Activated naive CD4-positive, alpha-beta T cell treated with anti-CD3 and anti-CD28 coated beads, Interleukin-2, amount 50 U/mL, for 24 hours (primary cell): Measurements from ENCODE around the gene SORCS3.
A peak's percentile ranks its signal among the peaks of the same experiment; 100 is the strongest.

Experiments used
- H3K27ac Mint-ChIP-seq: one replicate; pipeline ENCODE4 v1.8.0; 2021; ENCODE audit warnings: mild to moderate bottlenecking, mixed read lengths
- H3K27me3 Mint-ChIP-seq: one replicate; pipeline ENCODE4 v1.8.0; 2021; ENCODE audit warnings: mixed read lengths
- H3K36me3 Mint-ChIP-seq: one replicate; pipeline ENCODE4 v1.8.0; 2021; ENCODE audit warnings: mixed read lengths
- H3K4me1 Mint-ChIP-seq: one replicate; pipeline ENCODE4 v1.8.0; 2021; ENCODE audit warnings: mixed read lengths
- H3K4me3 Mint-ChIP-seq: one replicate; pipeline ENCODE4 v1.8.0; 2021; ENCODE audit warnings: mild to moderate bottlenecking, mixed read lengths
- H3K9me3 Mint-ChIP-seq: one replicate; pipeline ENCODE4 v1.8.0; 2021; ENCODE audit warnings: mixed read lengths

SORCS3 gene

GRCh38 chr10:104988686-104989085, 347.6 kb downstream of the SORCS3 start:
- H3K4me3 Mint-ChIP-seq, result no peak overlapping the region

GRCh38 chr10:104989880-104990279, 348.8 kb downstream of the SORCS3 start:
- H3K36me3 Mint-ChIP-seq, result peaks cover 9% of the 10 kb centered on the region
- peaks cover 8% of the 10 kb centered on the region for H3K9me3 Mint-ChIP-seq
- H3K27ac Mint-ChIP-seq, result no peak overlapping the region
- H3K4me3 Mint-ChIP-seq, result no peak overlapping the region
- H3K4me1 Mint-ChIP-seq, result peaks cover 5% of the 10 kb centered on the region
- no peaks in the 10 kb centered on the region for H3K27me3 Mint-ChIP-seq

More at GRCh38 chr10:104988686-104989085, 347.6 kb downstream of the SORCS3 start:
- Mint-ChIP-seq H3K27ac (no peak overlapping the region), H3K4me1 (peaks cover 5% of the 10 kb centered on the region), H3K9me3 (peaks cover 8% of the 10 kb centered on the region), H3K27me3 (no peaks in the 10 kb centered on the region), H3K36me3 (peaks cover 10% of the 10 kb centered on the region)

GRCh38 chr10:104993085-104993484, 352.0 kb downstream of the SORCS3 start:
- Mint-ChIP-seq H3K36me3 (peaks cover 5% of the 10 kb centered on the region), H3K4me1 (peaks cover 5% of the 10 kb centered on the region), H3K4me3 (no peak overlapping the region), H3K9me3 (peaks cover 4% of the 10 kb centered on the region), H3K27me3 (no peaks in the 10 kb centered on the region), H3K27ac (no peak overlapping the region)

- H3K4me3 Mint-ChIP-seq, result no peak overlapping the region
- peaks cover 2% of the 10 kb centered on the region for H3K9me3 Mint-ChIP-seq
- H3K36me3 Mint-ChIP-seq, result peaks cover under 1% of the 10 kb centered on the region
- H3K27me3 Mint-ChIP-seq, result no peaks in the 10 kb centered on the region
- H3K4me1 Mint-ChIP-seq, result peaks cover 2% of the 10 kb centered on the region
- H3K27ac Mint-ChIP-seq, result no peak overlapping the region
These were observed 360.2 kb downstream of the SORCS3 start for GRCh38 chr10:105001269-105001668.

- peaks cover 4% of the 10 kb centered on the region for H3K36me3 Mint-ChIP-seq
- peaks cover 7% of the 10 kb centered on the region for H3K4me1 Mint-ChIP-seq
- no peak overlapping the region for H3K4me3 Mint-ChIP-seq
- no peaks in the 10 kb centered on the region for H3K27me3 Mint-ChIP-seq
- H3K9me3 Mint-ChIP-seq, result peaks cover 5% of the 10 kb centered on the region
- H3K27ac Mint-ChIP-seq, result no peak overlapping the region
These were observed 369.5 kb downstream of the SORCS3 start for GRCh38 chr10:105010411-105011121.

- Mint-ChIP-seq H3K4me1 (peaks cover 30% of the 10 kb centered on the region), H3K4me3 (no peak overlapping the region), H3K9me3 (peaks cover 10% of the 10 kb centered on the region), H3K36me3 (peaks cover 3% of the 10 kb centered on the region), H3K27ac (peak overlapping the region; percentile 69), H3K27me3 (no peaks in the 10 kb centered on the region)
These were observed 376.0 kb downstream of the SORCS3 start for GRCh38 chr10:105017116-105017515.

GRCh38 chr10:105017691-105018090, 376.6 kb downstream of the SORCS3 start:
- Mint-ChIP-seq H3K4me1 (peaks cover 30% of the 10 kb centered on the region), H3K27ac (no peak overlapping the region), H3K4me3 (no peak overlapping the region), H3K9me3 (peaks cover 10% of the 10 kb centered on the region), H3K27me3 (no peaks in the 10 kb centered on the region), H3K36me3 (peaks cover 3% of the 10 kb centered on the region)

GRCh38 chr10:105023211-105024111, 382.4 kb downstream of the SORCS3 start:
- H3K27ac Mint-ChIP-seq, result no peak overlapping the region
- H3K36me3 Mint-ChIP-seq, result peaks cover 13% of the 10 kb centered on the region
- H3K4me3 Mint-ChIP-seq, result no peak overlapping the region
- H3K4me1 Mint-ChIP-seq, result peaks cover 20% of the 10 kb centered on the region
- H3K27me3 Mint-ChIP-seq, result no peaks in the 10 kb centered on the region
- H3K9me3 Mint-ChIP-seq, result peaks cover 10% of the 10 kb centered on the region

- H3K27ac Mint-ChIP-seq, result no peak overlapping the region
- no peaks in the 10 kb centered on the region for H3K27me3 Mint-ChIP-seq
- H3K4me1 Mint-ChIP-seq, result peaks cover 16% of the 10 kb centered on the region
- H3K36me3 Mint-ChIP-seq, result peaks cover 13% of the 10 kb centered on the region
- H3K9me3 Mint-ChIP-seq, result peaks cover 4% of the 10 kb centered on the region
- H3K4me3 Mint-ChIP-seq, result no peak overlapping the region
These were observed 383.1 kb downstream of the SORCS3 start for GRCh38 chr10:105024184-105024583.

GRCh38 chr10:105025092-105025491, 384.0 kb downstream of the SORCS3 start:
- H3K4me3 Mint-ChIP-seq, result no peak overlapping the region
- H3K4me1 Mint-ChIP-seq, result peaks cover 16% of the 10 kb centered on the region
- H3K27me3 Mint-ChIP-seq, result no peaks in the 10 kb centered on the region
- H3K9me3 Mint-ChIP-seq, result peaks cover 2% of the 10 kb centered on the region
- no peak overlapping the region for H3K27ac Mint-ChIP-seq
- peaks cover 14% of the 10 kb centered on the region for H3K36me3 Mint-ChIP-seq

GRCh38 chr10:105026566-105026965, 385.5 kb downstream of the SORCS3 start:
- Mint-ChIP-seq H3K4me3 (no peak overlapping the region), H3K4me1 (peaks cover 4% of the 10 kb centered on the region), H3K27me3 (no peaks in the 10 kb centered on the region), H3K36me3 (peaks cover 16% of the 10 kb centered on the region), H3K9me3 (peaks cover 4% of the 10 kb centered on the region), H3K27ac (no peak overlapping the region)

GRCh38 chr10:105029286-105029685, 388.2 kb downstream of the SORCS3 start:
- no peak overlapping the region for H3K4me3 Mint-ChIP-seq
- peaks cover 4% of the 10 kb centered on the region for H3K9me3 Mint-ChIP-seq
- H3K27me3 Mint-ChIP-seq, result no peaks in the 10 kb centered on the region
- no peak overlapping the region for H3K27ac Mint-ChIP-seq
- no peaks in the 10 kb centered on the region for H3K4me1 Mint-ChIP-seq
- peaks cover 16% of the 10 kb centered on the region for H3K36me3 Mint-ChIP-seq

- Mint-ChIP-seq H3K9me3 (no peaks in the 10 kb centered on the region), H3K4me1 (no peaks in the 10 kb centered on the region), H3K36me3 (peaks cover 2% of the 10 kb centered on the region), H3K27me3 (no peaks in the 10 kb centered on the region), H3K4me3 (no peak overlapping the region), H3K27ac (no peak overlapping the region)
These were observed 395.9 kb downstream of the SORCS3 start for GRCh38 chr10:105037022-105037421.

GRCh38 chr10:105041956-105042355, 400.9 kb downstream of the SORCS3 start:
- H3K4me1 Mint-ChIP-seq, result no peaks in the 10 kb centered on the region
- no peaks in the 10 kb centered on the region for H3K9me3 Mint-ChIP-seq
- H3K27me3 Mint-ChIP-seq, result no peaks in the 10 kb centered on the region
- no peak overlapping the region for H3K4me3 Mint-ChIP-seq
- H3K27ac Mint-ChIP-seq, result no peak overlapping the region
- H3K36me3 Mint-ChIP-seq, result peaks cover 6% of the 10 kb centered on the region

GRCh38 chr10:105042906-105043552, 401.9 kb downstream of the SORCS3 start:
- Mint-ChIP-seq H3K36me3 (peaks cover 10% of the 10 kb centered on the region), H3K4me3 (no peak overlapping the region), H3K4me1 (no peaks in the 10 kb centered on the region), H3K9me3 (peaks cover 4% of the 10 kb centered on the region), H3K27me3 (no peaks in the 10 kb centered on the region), H3K27ac (no peak overlapping the region)

GRCh38 chr10:105044902-105045301, 403.8 kb downstream of the SORCS3 start:
- H3K9me3 Mint-ChIP-seq, result peaks cover 4% of the 10 kb centered on the region
- H3K36me3 Mint-ChIP-seq, result peaks cover 8% of the 10 kb centered on the region
- no peaks in the 10 kb centered on the region for H3K27me3 Mint-ChIP-seq
- no peak overlapping the region for H3K27ac Mint-ChIP-seq
- H3K4me1 Mint-ChIP-seq, result no peaks in the 10 kb centered on the region
- no peak overlapping the region for H3K4me3 Mint-ChIP-seq
